Body of pancreas (tissue), 4 donors: ENCODE measurements around the gene RANBP3L. TPM values are rescaled to one million over a fixed set of nuclear protein-coding genes. Genes with fewer than 3 reads are reported as not detected.
"Not testable (repeated sequence)": the region's sequence is repeated elsewhere in the genome, so short reads cannot be mapped to it uniquely, and the experiment has no call there.

Experiments used
- ATAC-seq: fragments of 150-250 bp; one replicate; pipeline ENCODE4 v1.9.1; 2016
- DNase-seq, 4 donors: peaks; one replicate each; pipeline ENCODE4 v3.0.0-alpha.2; 2019
- H3K27ac ChIP-seq, 4 donors: fragments of 200-600 bp; sonication (generic); 1 replicate in 3 of 4; 2 replicates in 1 of 4; pipeline versions ENCODE4 v1.5.1 to v1.6.1; 2016 to 2019; ENCODE audit warnings: mild to moderate bottlenecking in 1 of 4, mixed read lengths in 1 of 4, moderate library complexity in 1 of 4
- H3K27me3 ChIP-seq, 2 donors: fragments of 200-600 bp; sonication (generic); one replicate each; pipeline ENCODE4 v1.6.0; 2016; ENCODE audit warnings: mild to moderate bottlenecking in 1 of 2
- H3K36me3 ChIP-seq, 2 donors: fragments of 200-600 bp; sonication (generic); replicated peaks in 1 of 2; 2 replicates each; pipeline ENCODE4 v1.5.1; 2016; ENCODE audit warnings: low read depth in 2 of 2; ENCODE audit not compliant: insufficient read depth in 1 of 2
- H3K4me1 ChIP-seq: fragments of 200-600 bp; sonication (generic); one replicate; pipeline ENCODE4 v1.6.0; 2016
- H3K4me3 ChIP-seq, 2 donors: fragments of 200-600 bp; sonication (generic); 1 replicate in 1 of 2; 2 replicates in 1 of 2; pipeline ENCODE4 v1.5.1; 2016 to 2019
- H3K9me3 ChIP-seq, 3 donors: fragments of 200-600 bp; sonication (generic); 1 replicate in 2 of 3; 2 replicates in 1 of 3; pipeline ENCODE4 v1.5.1; 2016
- POLR2A ChIP-seq, 3 donors: fragments of 450-650 bp; IDR thresholded peaks; one replicate each; pipeline ENCODE4 v1.6.1; 2016; ENCODE audit warnings: antibody characterized with exemption in 3 of 3, mild to moderate bottlenecking in 2 of 3
- WGBS, 2 donors: methylation state at CpG; one replicate each; pipeline ENCODE4 v1.1.5; 2017; 5-methylcytosine and 5-hydroxymethylcytosine counted together
- intact Hi-C: fragments of 100-400 bp; cut with DNase I; formaldehyde crosslinking; loops from one replicate; pipeline ENCODE4 v1.15.1; 2023
- total RNA-seq, 2 donors: library from RNA; depleted of rRNA; stranded (reverse); fragments of >200 nt; gene quantifications; one replicate each; pipeline ENCODE4 v1.1.0, GENCODE V29; 2016
- TF ChIP-seq, protein P1 (sequence below), 7 experiments: fragments of 450-650 bp in 4 of 7; fragments of 200-600 bp in 3 of 7; sonication (generic) in 3 of 7; IDR thresholded peaks; one replicate each; pipeline ENCODE4 v1.5.1; 2016 to 2019; ENCODE audit warnings: antibody characterized with exemption in 7 of 7

Gene RANBP3L
- total RNA-seq, 2 donors from 2014 or later: 4.9 TPM; not detected in 1

DNA sequence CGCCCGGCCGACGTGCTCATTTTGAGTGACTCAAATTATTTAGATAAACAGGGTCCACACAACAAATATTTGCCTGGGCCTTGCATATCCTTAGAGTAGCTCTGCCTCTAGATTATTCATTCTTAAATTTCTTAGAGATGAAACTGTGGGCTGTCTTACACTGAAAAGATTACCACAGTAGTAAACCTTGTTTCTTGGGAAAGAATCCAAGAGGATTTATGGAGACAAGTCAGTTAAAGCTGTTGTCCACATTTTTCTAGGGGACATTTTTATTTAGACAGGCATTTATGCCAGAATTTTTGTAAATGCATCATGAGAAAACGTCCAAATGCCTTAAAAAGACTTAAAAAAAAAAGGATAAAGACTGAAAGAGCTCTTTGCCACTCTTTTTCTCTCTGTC, 32.6 kb upstream of the RANBP3L start:
- WGBS, 2 donors: 82 to 84% methylated on average over 5 of the region's 5 CpGs
- ATAC-seq: no peak

DNA sequence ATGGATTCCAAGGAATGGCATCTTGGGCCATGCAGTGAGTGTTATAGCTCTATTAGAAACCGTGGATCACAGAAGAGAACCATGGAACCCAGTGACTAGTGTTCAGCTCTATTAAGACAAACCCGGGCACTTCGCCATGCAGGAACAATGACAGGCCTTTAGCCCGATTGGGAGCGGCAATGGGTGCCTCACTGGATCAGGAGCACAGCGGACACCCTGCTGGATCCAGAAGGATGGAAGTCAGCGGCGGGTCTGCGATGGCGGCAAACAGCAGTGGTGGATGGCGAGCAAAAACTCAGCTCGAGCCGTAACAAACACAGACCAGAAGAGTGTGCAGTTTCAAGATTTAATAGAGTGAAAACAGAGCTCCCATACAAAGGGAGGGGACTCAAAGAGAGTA, 31.0 kb upstream of the RANBP3L start:
- H3K27ac ChIP-seq, H3K4me1 ChIP-seq, H3K4me3 ChIP-seq, intact Hi-C loops, ATAC-seq, H3K9me3 ChIP-seq, DNase-seq, H3K36me3 ChIP-seq, H3K27me3 ChIP-seq: not testable (repeated sequence)
- WGBS, 2 donors: 87 to 91% methylated on average over 13 of the region's 13 CpGs

More for the DNA sequence above, 32.6 kb upstream of the RANBP3L start:
- Histone ChIP-seq H3K9me3 (no peaks in the 10 kb centered on the region), H3K4me1 (no peaks in the 10 kb centered on the region), H3K27me3 (no peaks in the 10 kb centered on the region), H3K4me3 (no peak overlapping the region), H3K36me3 (no peaks in the 10 kb centered on the region), H3K27ac (no peak overlapping the region)
- DNase-seq: no peak
- no peak for TF ChIP-seq POLR2A (IDR thresholded peaks at IDR 0.05)
- TF ChIP-seq, protein P1, sequence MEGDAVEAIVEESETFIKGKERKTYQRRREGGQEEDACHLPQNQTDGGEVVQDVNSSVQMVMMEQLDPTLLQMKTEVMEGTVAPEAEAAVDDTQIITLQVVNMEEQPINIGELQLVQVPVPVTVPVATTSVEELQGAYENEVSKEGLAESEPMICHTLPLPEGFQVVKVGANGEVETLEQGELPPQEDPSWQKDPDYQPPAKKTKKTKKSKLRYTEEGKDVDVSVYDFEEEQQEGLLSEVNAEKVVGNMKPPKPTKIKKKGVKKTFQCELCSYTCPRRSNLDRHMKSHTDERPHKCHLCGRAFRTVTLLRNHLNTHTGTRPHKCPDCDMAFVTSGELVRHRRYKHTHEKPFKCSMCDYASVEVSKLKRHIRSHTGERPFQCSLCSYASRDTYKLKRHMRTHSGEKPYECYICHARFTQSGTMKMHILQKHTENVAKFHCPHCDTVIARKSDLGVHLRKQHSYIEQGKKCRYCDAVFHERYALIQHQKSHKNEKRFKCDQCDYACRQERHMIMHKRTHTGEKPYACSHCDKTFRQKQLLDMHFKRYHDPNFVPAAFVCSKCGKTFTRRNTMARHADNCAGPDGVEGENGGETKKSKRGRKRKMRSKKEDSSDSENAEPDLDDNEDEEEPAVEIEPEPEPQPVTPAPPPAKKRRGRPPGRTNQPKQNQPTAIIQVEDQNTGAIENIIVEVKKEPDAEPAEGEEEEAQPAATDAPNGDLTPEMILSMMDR (IDR thresholded peaks at IDR 0.05): no peak
- intact Hi-C loops: no loop called here

DNA sequence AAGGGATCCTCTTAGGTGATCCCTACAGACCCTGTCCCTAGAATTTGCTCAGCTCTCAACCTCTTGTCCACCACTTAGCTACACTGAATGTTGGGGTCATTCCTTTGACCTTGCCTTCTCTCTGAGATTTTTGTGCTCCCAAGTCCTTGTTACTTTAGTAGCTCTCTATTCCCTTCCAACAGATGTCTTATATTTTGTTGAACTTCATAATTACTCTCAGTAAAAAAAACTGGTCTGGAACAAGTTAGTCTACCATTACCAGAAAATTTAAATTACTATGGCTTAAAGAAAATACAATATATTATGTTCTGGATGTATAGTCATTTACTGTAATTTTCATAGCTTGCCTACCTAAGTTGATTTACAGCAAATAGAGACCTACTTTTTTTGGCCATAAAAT, 23.5 kb upstream of the RANBP3L start:
- H3K27ac ChIP-seq: no peak overlapping the region
- no peaks in the 10 kb centered on the region for H3K27me3 ChIP-seq
- H3K4me1 ChIP-seq: no peaks in the 10 kb centered on the region
- no peak for TF ChIP-seq POLR2A (IDR thresholded peaks at IDR 0.05)
- TF ChIP-seq, protein P1 (IDR thresholded peaks at IDR 0.05): no peak
- H3K36me3 ChIP-seq: no peaks in the 10 kb centered on the region
- intact Hi-C loops: no loop called here
- H3K4me3 ChIP-seq: no peak overlapping the region
- no peak for DNase-seq
- no peak for ATAC-seq
- H3K9me3 ChIP-seq: no peaks in the 10 kb centered on the region

DNA sequence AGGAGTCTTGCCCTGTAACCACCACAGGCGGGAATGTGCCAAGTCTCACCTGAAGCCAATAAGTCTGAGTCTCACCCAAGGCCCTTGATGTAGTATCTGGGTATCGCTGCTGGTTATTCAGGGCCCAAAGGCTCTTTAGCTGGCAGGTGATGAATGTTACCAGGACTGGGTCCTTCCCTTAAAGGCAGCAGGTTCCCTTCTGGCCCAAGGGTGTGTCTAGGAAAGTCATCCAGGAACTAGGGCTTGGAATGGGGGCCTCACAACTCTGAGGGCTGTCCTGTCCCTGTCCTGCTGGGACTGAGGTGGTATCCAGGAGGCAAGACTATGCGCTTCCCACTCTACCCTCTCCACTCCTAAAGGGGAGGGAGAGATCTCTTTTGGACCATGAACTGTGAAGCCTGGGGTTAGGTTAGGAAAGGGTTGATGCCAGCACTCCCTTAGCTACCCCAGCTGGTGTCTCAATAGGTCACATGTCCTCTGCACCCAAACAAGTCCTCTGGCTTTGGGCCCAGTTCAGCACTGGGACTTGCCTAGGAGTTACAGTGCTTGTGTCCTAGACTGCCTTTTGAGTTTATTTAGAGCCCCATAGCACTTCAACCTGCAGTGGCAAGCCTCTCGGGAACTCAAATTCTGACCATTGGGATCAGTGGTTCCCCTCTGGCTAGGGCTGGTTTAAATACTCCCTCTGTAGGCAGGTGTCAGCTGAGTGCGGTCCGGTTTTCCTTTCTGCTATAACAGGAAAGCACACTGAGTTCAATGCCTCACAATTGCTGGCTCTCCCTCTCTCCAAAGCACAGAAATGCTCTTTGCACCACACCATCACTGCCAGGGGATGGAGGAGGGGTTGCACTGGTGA, 22.5 kb upstream of the RANBP3L start:
- TF ChIP-seq, protein P1 (IDR thresholded peaks at IDR 0.05): no peak
- TF ChIP-seq POLR2A (IDR thresholded peaks at IDR 0.05): no peak
- DNase-seq (peak in 1 of 4 donors; percentile 42), ATAC-seq (no peak)
- H3K27ac ChIP-seq: no peak overlapping the region
- no peaks in the 10 kb centered on the region for H3K4me1 ChIP-seq
- no peaks in the 10 kb centered on the region for H3K36me3 ChIP-seq
- no peaks in the 10 kb centered on the region for H3K9me3 ChIP-seq
- 86 to 87% methylated on average over 5 to 6 of the region's 6 CpGs for WGBS, 2 donors
- H3K4me3 ChIP-seq: no peak overlapping the region
- intact Hi-C loops: no loop called here
- no peaks in the 10 kb centered on the region for H3K27me3 ChIP-seq

DNA sequence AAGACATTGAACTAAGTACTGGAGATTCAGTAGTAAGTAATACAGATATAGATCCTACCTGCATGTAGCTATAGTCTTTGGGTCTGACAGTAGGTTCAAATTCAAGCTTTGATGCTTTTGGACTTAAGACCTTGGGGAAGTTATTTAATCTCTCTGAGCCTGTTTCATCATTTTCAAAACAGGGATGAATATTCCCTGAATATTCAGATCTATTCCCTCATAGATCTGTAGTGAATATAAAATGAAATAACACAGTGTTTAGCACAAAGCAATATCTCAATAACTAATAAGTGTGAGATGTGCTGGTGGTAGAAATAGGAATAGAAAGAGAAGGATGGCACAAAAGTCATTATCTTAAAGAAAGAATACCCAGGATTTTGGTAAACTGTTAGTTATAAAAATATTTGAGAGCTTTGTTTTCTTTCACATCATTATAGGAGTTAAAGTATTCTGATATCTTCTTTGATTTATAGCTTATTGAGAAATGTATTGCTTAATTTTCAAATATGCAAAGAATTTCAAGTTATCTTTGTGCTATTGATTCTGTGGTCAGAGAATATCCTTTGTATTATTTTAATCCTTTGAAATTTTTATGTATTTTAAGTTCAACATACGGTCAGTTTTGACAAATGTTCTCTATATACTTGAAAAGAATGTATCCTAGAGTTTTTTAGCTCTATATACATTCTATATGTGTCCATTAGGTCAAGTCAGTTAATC, 11.4 kb upstream of the RANBP3L start:
- H3K36me3 ChIP-seq: no peaks in the 10 kb centered on the region
- no peaks in the 10 kb centered on the region for H3K9me3 ChIP-seq
- H3K4me1 ChIP-seq: no peaks in the 10 kb centered on the region
- intact Hi-C loops: no loop called here
- no peak for TF ChIP-seq POLR2A (IDR thresholded peaks at IDR 0.05)
- TF ChIP-seq, protein P1 (IDR thresholded peaks at IDR 0.05): no peak
- WGBS, 2 donors: 39 to 56% methylated on average over 1 of the region's 1 CpG
- no peak overlapping the region for H3K4me3 ChIP-seq
- no peaks in the 10 kb centered on the region for H3K27me3 ChIP-seq
- no peak for DNase-seq
- H3K27ac ChIP-seq: no peak overlapping the region
- ATAC-seq: no peak
